Stimulated activated naive CD4-positive, alpha-beta T cell treated with Interleukin-2 at 50 U/mL for 16 hours (primary cell): ENCODE data around the gene ANKRD7.
A peak's percentile ranks its signal among the peaks of the same experiment; 100 is the strongest.

ENCODE experiments used
- DNase-seq: peaks from one replicate; lab custom pipeline; 2025; lab: John Stamatoyannopoulos, UW

The ANKRD7 gene, protein sequence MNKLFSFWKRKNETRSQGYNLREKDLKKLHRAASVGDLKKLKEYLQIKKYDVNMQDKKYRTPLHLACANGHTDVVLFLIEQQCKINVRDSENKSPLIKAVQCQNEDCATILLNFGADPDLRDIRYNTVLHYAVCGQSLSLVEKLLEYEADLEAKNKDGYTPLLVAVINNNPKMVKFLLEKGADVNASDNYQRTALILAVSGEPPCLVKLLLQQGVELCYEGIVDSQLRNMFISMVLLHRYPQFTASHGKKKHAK

DNA sequence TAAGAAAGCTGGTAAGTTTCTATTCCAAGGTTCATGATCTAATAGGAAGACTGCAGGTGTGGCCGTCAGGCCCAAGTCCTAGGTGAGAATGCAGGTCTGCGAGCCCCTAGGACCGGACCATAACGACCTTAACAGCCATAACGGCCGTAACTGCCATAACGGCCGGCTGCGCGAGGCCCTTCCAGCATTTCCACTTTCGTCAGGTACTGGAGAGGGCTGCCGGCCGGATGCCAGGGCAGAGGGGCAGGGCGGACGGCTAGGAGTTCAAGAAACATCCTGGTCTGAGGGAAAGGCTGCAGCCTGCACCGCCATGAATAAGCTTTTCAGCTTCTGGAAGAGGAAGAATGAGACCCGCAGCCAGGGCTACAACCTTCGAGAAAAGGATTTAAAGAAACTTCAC lies at the start of gene ANKRD7:
TSS of gene ANKRD7 (plus strand) at position 184 of the 400 bp plus-strand sequence. CDS start at position 311, 127 bp downstream.
- no peak for DNase-seq

DNA sequence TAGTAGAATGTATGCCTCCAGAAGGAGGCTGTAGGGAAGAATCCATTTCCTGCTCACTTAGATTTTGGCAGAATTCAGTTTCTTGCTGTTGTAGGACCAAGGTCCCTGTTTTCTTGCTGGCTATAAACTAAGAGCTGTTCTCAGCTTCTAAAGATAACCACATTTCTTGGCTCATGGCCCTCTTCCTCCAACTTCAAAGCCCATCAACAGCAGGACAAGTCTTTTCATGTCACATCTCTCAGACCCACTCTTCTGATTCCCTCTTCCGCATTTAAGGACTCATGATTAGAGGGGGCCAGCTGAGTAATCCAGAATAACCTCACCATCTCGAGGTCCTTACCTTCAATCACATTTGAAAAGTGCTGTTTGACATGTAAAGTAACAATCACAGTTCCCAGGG lies 48.8 kb upstream of the ANKRD7 start:
- no peak for DNase-seq

DNA sequence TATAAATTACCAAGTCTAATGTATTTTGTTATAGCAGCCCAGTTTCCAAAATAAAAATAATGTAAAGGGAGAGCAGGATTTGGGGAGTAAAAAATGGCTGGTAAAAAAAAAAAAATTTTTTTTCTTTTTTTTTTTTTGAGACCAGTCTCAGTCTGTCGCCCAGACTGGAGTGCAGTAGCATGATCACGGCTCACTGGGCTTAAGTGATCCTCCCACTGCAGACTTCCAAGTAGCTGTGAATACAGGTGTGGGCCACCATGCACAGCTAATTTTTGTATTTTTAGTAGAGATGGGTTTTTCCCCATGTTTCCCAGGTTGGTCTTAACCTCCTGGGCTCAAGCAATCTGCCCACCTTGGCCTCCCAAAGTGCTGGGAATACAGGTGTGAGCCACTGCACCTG lies 45.3 kb upstream of the ANKRD7 start:
- DNase-seq = no peak

DNA sequence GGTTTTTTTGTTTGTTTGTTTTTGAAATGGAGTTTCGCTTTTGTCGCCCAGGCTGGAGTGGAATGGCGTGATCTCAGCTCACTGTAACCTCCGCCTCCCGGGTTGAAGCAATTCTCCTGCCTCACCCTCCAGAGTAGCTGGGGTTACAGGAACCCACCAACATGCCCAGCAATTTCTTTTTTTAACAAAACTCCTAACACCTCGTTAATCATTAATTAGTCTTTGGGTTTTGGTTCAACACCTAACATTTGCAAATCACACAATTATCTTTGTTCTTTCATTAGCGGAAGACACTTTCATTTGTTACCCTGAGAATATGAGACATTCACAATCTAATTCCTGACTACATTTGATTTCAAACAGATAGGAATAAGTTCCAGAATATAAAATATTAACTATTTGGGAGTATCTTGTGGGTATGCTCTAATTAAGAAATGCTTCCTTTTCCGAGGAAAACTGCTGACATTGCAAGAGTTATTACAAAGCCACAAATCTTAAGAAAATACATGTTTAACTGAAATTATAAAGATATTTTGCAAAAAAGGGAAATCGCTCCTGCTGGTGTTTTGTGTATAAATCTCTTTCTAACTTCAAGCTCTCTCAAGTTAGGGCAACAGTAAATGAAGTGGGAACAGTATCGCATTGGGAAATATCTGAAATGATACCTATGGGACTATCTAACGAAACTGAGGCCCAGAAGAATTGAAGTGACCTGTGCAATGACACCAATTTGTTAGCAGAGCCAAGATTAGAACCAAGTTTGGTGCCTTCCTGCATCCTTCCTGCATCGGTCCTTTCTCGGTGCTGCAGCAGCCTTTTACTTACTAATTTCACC lies 41.7 kb upstream of the ANKRD7 start:
- DNase-seq = no peak

DNA sequence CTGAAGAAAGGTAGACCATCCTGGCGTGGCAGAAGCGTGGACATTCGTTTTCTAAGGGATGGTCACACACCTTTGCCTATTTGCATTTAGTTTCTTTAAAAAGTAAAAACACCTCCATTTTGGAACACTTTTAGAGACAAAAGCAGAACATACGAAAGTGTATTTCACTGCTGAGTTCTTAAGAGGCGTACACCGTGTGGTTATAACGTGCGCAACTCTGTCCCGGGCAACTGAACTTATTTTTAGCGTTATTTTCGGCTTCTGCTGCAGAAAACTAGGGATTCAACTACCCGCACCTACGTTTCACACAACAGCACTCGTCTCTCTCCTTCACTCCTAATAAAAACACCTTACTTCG lies 41.1 kb upstream of the ANKRD7 start:
- no peak for DNase-seq

DNA sequence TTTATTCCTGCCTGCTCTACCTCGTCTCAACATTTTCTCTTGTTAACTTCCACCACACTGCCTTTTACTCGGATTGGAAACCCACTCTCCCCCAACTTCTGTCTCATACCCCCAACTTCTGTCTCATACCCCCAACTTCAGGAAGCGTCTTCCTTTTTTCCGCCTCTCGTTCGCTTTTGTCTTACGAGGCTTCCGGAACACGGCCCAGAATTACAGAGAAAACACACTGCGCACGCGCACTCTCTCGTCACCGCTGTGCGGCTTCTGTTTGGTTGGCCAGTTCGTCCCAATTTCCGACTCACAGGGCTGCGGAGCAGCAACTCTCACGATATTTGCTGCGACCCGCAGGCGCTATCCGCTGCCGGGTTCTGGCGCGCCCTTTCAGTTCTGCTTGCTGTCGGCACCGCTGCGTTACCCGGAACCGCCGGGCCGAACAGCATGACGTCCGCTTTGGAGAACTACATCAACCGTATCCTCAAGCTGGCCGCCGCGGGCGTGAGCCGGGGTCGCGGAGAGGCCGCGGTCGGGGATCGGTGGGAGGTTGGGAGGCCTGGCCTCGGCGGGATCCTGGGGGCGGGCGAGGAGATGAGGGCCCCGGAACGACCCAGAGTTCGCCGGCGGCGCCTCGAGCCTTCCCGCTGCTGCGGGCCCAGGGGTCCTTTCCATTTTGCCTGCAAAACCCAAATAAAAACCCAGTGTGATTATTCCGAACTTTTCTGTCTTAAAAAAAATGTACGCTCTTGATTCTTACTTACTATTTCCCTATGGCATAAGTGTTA lies 40.5 kb upstream of the ANKRD7 start, which contains the start of gene LSM8:
TSS of gene LSM8 (plus strand) at position 379 of the 779 bp plus-strand sequence. CDS start at position 439, 60 bp downstream.
- DNase-seq = peak; percentile 95

DNA sequence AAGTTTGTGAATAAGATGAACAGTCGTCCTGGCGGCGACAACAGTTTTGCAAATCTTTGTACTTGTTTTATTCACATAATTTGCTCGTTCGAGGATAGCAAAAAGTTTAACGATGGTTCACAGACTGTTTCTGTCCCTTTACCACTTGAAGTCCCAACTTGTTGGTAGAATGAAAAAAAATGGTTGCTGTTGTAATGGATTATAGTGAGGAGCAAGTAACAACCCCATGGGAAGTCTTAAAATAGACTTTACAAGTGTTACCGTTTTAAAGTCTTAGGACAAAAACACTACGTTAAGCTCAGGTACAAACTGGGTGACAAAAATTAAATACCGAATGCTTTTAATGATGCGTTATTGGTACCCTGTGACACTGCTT lies 40.0 kb upstream of the ANKRD7 start:
- DNase-seq = no peak

DNA sequence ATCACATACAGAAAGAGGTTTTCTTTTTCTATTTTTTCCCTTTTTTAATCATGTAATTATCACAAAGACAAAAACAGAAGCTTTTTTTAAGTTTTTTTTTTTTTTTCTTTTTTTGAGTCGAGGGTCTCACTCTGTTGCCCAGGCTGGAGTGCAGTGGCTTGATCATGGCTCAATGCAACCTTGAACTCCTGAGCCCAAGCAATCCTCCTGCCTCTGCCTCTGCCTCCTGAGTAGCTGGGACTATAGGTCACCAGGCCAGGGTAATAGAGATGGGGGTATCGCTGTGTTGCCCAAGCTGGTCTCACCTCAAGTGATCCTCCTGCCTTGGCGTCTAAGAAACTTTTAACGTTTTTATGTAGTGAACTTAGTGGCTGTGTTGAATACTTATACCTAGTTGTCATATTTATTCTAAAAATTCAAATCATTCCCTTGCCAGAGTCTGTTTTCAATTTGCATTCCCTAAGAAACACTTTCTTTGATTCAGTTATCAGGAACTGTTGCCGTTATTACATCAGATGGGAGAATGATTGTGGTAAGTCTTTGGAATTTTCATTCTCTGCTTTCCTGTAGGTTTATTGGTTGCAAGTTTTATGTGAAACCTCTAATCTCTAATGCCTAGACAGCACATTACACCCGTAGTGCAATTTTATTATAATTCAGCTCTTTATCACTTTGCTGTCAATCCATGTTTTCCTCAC lies 39.2 kb upstream of the ANKRD7 start:
- no peak for DNase-seq

DNA sequence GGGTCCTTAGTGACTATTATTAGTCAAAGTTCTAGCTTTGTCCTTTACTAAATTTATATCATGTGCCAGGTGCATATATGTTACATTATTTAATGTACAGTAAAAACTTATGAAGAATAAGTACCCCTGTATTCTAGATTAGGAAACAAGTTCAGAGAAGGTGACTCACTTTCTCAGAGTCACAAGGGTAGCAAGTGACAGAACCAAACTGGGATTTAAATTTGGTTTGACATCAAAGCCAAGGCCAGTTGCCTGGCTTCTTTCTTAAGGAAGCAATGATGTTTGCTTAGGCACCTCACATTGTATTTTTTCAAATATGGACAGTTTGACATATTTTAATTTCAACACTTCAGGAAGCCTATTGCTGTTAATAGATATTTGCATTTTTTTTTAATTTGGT lies 38.0 kb upstream of the ANKRD7 start:
- DNase-seq = no peak

DNA sequence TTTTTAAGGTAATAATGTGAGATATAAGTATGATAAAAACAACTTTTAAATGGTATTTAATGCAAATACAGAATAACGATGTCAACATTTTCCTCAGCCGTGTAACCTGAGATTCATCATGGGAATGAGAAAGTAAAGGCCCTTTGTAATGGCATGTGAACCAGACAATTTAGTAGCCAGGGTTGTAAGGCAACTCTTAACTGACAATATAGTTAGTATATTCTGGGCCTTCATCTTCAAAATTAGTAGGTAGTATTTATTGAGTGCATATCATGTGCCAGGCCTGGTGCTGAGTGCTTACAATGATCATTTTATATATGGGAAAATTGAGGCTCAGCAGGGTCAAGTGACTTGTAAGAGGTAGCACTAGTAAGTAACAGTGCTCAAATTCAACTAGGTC lies 29.9 kb upstream of the ANKRD7 start:
- no peak for DNase-seq

DNA sequence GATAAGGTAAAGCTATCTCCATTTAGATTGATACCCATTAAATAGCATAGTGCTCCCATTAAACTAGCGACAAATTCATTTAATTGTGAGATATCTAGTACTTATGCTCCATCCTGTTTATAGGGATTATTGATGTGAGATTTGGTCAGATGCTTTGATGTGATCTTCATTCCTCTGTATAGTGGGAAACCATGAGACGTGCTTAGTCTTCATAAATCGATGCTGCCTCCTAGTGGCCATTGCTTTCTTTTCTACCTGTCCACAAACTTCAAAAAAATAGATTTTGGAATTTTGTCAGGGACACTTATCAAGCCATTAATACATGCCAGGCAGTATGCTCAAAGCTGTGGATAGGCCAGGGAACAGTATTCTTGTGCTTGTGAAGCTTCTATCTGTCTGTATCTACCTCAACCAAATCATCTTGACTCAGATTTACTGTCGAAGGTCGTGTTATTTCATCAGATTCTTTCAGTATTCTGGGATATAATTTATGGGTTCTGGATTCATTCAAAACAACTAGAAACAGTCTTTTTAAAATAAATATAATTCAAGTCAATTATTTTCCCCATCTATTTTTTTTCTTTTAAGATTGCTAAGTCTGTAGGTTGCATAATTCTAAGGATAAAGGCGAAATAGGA lies 28.5 kb upstream of the ANKRD7 start:
- DNase-seq = peak; percentile 11

DNA sequence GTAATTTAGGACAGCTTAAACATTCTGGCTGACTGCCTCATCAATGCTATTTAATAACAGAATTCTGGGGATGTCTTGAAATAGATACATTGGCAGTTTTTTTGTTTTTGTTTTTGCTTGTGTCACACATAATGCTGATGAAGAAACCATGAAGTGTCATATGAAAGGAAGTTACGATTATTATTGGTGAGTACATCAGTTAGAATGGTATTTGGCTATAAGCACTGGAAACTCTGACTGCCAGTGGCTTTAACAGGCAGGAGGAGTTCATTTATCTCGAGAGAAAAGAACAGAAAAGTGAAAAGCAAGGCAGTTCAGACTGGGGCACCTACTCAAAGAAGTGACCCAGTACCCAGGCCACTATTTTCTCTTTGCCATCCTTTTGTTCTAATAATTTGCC lies 22.4 kb upstream of the ANKRD7 start:
- no peak for DNase-seq

DNA sequence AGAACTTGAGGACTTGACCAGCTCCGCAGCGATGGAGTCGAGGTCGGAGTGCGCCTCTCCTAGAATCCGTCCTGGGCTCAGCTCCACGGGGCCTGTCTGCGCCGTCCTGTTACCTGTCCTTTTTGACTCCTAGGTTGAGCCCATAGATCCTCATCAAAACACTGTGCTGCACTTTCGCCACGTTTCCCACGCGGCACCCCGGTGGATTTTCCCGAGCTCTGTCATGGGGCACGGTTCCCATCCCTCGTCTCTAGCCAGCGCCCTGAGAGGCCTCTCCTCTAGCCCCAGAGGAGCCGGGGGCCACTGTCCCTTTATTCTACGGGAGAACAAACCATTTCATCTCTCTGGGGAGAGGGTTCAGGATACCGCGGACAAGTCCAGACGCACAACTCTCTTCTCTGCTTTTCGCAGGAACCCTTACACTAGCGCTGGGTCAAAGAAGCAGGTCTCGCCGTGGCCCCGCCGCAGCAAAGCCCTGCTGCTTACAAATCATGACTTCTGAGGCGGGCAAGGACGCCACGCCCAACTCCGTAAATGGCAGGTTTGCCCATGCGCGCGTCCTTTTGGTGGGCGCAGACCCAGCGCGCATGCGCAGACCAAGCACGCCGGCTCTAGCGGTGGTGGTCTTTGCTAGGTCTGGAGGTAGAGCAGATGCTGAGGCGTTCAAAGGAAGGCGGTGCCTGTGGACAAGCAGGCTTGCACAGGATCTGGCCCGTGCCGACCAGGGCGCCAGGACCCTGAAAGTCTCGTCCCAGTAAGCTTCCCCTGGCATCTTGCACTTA lies 10.3 kb upstream of the ANKRD7 start:
- peak; percentile 53 for DNase-seq

DNA sequence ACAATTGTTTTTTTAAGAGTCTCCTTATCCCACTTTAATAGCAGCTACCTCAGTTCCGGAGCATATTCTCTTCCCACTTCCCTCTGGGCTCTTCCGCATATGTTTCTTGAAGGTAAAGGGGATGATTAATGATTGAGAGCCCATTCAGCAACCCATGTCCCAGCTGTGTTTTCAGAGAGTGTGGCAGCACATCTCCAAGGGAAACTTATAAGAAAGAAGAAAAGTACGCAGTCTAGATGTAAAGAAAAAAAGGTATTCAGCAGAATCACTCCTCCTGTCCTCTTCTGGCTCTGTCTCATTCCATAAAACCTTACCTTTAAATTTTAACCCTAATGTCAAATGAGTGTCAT lies 9.7 kb upstream of the ANKRD7 start:
- DNase-seq = no peak

DNA sequence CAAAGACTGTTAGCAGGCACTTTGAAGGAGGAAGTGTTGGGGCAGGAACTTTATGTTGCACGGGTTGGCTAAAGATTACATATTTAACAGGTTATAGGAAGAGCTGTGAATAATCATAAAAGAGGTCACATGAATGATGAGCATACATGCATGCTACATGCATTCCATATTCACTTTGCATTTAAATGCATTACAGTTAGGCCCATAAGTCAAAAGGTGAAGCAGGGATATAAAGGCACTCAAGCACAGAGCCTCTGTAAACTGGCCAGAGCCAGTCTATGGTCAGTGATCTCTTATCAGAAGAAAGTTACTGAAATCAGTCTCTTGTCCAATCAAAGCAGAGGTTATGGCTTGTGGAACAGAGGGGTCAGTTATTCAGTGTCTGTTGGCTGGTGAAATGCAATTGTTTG lies 7.3 kb upstream of the ANKRD7 start:
- DNase-seq = no peak

DNA sequence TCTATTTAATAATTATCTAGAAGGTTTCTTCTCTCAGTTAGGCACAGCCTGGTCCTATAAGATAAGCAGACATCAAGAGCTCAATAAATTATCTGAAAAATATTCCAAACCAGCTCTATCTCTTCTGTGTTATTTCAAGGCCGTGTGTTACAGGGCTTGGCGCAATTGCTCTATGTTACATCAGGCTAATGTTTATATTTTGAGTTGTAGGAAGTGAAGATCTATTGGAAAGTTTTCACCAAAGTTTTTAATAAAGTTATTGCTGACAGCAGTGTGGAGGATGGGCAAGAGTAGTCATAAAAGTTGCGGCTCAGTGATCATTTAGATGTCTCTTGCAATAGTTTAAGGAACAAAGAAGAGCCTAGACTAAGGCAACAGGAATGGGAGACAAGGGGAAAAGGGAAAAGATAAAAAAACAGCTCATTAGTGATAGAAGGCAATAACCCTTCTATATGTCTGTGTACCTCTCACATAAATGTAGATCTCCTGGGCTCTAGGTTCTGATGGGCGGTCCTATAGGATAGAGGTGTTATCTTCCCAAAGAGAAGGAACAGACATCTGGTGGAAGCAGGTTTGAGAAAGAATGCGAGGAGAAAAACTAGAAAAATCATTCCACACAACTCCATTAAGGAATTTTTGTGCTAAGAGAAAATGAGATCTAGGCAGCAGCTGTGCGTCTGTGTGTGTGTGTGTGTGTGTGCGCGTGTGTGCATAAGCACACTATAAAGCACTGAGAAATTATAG lies 5.9 kb upstream of the ANKRD7 start:
- no peak for DNase-seq

DNA sequence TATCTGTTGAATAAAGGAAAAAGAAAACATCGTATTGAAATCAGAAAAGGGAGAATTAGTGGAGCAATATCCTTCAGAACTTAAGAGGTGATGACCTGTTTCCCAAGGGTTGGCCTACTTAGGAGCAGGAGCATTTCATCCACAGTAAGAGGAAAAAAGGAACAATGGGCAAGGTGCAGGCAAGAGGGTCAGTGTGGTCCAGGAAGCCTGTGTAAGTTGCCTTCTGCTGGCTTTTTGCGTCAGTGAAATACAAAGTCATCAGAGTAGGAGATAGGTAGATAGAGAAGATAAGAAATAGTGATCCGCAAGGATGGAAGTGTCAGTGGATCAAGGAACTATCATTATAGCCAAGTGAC lies 5.4 kb upstream of the ANKRD7 start:
- no peak for DNase-seq

DNA sequence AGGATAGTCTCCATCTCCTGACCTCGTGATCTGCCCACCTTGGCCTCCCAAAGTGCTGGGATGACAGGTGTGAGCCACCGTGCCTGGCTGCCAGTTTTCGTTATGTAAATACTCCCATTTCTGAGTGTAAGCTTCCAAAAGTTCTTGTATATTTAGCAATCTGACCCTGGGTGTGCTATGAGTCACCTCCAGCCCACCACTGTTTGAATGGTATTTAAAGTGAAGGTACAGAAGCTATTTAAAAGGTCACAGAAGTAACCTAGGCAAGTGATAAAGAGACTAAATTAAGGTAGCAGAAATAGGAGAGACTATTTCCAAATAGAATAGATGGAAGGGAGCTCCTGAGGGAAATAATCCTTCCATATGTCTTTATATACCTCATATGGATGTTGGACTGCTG lies 3.9 kb upstream of the ANKRD7 start:
- DNase-seq = no peak

DNA sequence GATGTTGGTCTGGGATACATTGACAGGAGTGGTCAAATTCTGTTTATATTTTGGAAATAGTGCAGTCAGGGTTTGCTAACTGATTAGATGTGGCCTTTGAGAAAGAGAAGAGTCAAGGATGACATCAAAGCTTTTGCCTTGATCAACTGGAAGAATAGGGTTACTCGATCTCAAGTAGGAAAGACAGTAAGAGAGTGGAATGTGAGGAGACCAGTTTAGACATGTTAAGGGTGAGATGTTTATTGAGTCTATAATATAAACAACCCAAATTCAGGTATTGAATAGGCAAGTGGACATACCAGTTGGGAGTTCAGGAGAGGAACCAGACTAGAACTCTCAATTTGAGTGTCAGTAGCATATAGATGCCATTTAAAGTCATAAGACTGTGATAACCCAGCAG lies 1.9 kb upstream of the ANKRD7 start:
- no peak for DNase-seq

DNA sequence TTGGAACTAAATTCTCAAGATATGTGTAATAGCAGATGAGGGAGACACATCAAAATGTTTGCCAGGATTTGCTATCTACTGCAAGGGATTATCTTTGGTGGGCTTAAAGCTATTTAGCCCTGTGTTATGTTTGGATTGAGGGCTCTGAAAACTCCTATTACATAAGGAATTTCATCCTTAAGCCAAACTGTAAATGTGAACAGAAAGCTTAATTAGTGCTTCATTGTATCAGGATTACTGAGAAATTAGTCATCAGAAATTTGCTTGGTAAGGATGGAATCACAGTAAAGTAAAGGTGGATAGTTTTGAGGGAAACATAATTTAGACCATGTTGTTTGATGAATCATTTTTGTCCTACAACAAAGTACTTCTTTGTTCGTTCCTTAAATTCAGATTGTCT lies 8.3 kb downstream of the ANKRD7 start:
- DNase-seq = no peak
